Esophagus muscularis mucosa (tissue), 4 donors: ENCODE data around the gene CSN1S1. TPM values are rescaled to one million over a fixed set of nuclear protein-coding genes. Genes with fewer than 3 reads are reported as not detected.
"Not testable (repeated sequence)": the region's sequence is repeated elsewhere in the genome, so short reads cannot be mapped to it uniquely, and the experiment has no call there.

Source experiments
- DNase-seq: peaks from one replicate; pipeline ENCODE4 v3.0.0-alpha.2; 2017; ENCODE audit errors: extremely low spot score
- H3K27ac ChIP-seq, 4 donors: fragments of 200-600 bp; sonication (generic); replicated peaks in 1 of 4; 1 replicate in 3 of 4; 2 replicates in 1 of 4; pipeline ENCODE4 v1.5.1; 2016 to 2019; ENCODE audit warnings: mild to moderate bottlenecking in 1 of 4
- H3K27me3 ChIP-seq, 4 donors: fragments of 200-600 bp; sonication (generic); one replicate each; pipeline versions ENCODE4 v1.5.1 to v1.6.0; 2016 to 2019
- H3K36me3 ChIP-seq, 4 donors: fragments of 200-600 bp; sonication (generic); one replicate each; pipeline ENCODE4 v1.5.1; 2016 to 2019
- H3K4me1 ChIP-seq, 4 donors: fragments of 200-600 bp; sonication (generic); one replicate each; pipeline ENCODE4 v1.5.1; 2016 to 2019
- H3K4me3 ChIP-seq, 4 donors: fragments of 200-600 bp; sonication (generic); 1 replicate in 2 of 4; 2 replicates in 2 of 4; pipeline ENCODE4 v1.5.1; 2016 to 2019; ENCODE audit warnings: mild to moderate bottlenecking in 4 of 4, moderate library complexity in 1 of 4
- H3K9me3 ChIP-seq, 4 donors: fragments of 200-600 bp; sonication (generic); 1 replicate in 3 of 4; 2 replicates in 1 of 4; pipeline ENCODE4 v1.5.1; 2016 to 2019
- EP300 ChIP-seq: sonication (generic); formaldehyde crosslinking; IDR thresholded peaks from one replicate; pipeline ENCODE4 v1.6.1; 2017; ENCODE audit warnings: antibody characterized with exemption
- POLR2A ChIP-seq: fragments of 450-650 bp; IDR thresholded peaks from one replicate; pipeline ENCODE4 v1.6.1; 2017; ENCODE audit warnings: antibody characterized with exemption, moderate library complexity, mild to moderate bottlenecking, low read depth
- POLR2AphosphoS5 ChIP-seq, 2 donors: sonication (generic); formaldehyde crosslinking; IDR thresholded peaks; one replicate each; pipeline ENCODE4 v1.6.1; 2017; ENCODE audit warnings: antibody characterized with exemption in 2 of 2
- WGBS: methylation state at CpG from one replicate; pipeline ENCODE4 v1.1.5; 2018; 5-methylcytosine and 5-hydroxymethylcytosine counted together
- intact Hi-C: fragments of 100-400 bp; cut with DNase I; formaldehyde crosslinking; loops from one replicate; pipeline ENCODE4 v1.15.1; 2023
- total RNA-seq, 4 donors: library from RNA; depleted of rRNA; stranded (reverse); fragments of >200 nt; gene quantifications; one replicate each; pipeline versions ENCODE4 v1.1.0 to v1.2.1, GENCODE V29; 2016
- TF ChIP-seq, protein P1 (sequence below), 3 experiments: fragments of 200-600 bp in 2 of 3; fragments of 450-650 bp in 1 of 3; sonication (generic) in 2 of 3; IDR thresholded peaks; one replicate each; pipeline ENCODE4 v1.5.1; 2017 to 2019; ENCODE audit warnings: antibody characterized with exemption in 3 of 3, mild to moderate bottlenecking in 2 of 3, moderate library complexity in 1 of 3

Gene CSN1S1
- total RNA-seq, 4 donors from 2014 or later, result not detected

DNA sequence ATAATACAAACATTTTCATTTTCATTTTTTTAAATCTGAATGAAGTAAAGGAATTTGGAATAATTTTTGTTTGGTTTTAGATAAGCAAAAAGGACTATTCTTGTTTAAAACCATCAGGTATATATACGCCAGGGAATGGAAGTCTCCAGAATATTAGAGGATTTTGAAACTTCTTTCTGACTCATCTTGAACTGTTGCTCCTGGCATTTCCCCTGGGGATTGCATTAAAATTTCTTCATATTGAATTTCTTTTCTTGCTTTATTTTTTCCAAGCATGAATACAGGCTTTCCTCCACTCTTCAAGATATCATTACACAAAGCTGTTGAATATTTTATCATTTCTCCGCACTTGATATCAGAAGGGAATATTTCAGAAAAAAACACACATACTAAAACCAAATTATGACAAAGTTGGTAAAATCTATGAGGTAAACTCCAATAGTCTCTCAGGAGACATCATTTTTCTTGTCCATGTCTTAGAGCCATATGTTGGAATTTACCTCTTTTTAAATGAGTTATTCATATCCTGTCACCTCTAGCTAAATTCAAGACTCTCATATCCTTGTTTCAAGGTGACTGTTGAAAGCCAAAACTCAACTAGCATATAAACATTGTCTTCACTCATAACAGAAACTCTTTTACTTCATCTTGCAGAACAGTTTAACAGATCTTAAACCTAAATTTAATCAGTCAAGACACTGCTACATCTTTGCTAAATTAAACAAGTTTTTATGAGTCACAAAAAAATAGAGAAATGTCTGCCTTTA lies 20.7 kb upstream of the CSN1S1 start:
- Histone ChIP-seq H3K4me3 (no peak overlapping the region), H3K27ac (no peak overlapping the region), H3K9me3 (no peaks in the 10 kb centered on the region), H3K36me3 (no peaks in the 10 kb centered on the region), H3K27me3 (no peaks in the 10 kb centered on the region), H3K4me1 (no peaks in the 10 kb centered on the region)
- no peak for TF ChIP-seq POLR2A
- TF ChIP-seq, protein P1, sequence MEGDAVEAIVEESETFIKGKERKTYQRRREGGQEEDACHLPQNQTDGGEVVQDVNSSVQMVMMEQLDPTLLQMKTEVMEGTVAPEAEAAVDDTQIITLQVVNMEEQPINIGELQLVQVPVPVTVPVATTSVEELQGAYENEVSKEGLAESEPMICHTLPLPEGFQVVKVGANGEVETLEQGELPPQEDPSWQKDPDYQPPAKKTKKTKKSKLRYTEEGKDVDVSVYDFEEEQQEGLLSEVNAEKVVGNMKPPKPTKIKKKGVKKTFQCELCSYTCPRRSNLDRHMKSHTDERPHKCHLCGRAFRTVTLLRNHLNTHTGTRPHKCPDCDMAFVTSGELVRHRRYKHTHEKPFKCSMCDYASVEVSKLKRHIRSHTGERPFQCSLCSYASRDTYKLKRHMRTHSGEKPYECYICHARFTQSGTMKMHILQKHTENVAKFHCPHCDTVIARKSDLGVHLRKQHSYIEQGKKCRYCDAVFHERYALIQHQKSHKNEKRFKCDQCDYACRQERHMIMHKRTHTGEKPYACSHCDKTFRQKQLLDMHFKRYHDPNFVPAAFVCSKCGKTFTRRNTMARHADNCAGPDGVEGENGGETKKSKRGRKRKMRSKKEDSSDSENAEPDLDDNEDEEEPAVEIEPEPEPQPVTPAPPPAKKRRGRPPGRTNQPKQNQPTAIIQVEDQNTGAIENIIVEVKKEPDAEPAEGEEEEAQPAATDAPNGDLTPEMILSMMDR (IDR thresholded peaks at IDR 0.05), result no peak
- no peak for TF ChIP-seq EP300
- no peak for TF ChIP-seq POLR2AphosphoS5 (IDR thresholded peaks at IDR 0.05)
- 71% methylated on average over 2 of the region's 2 CpGs for WGBS
- DNase-seq, result no peak
- intact Hi-C loops, result no loop called here

DNA sequence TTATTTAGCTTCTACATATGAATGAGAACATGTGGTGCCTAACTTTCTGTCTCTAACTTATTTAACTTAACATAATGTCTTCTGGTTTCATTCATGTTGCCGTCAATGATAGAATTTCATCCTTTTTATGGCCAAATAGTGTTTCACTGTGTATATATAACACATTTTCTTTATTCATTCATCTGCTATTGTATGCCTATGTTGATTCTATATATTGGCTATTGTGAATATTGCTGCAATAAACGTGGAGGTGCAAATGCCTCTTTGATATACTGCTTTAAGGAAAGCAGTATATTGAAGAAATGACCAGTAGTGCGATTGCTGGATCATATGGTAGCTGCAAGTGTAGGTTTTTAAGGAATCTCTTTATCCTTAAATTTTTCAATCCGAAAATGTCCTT lies 10.0 kb upstream of the CSN1S1 start:
- no peak for TF ChIP-seq EP300
- TF ChIP-seq POLR2A, result no peak
- no peak for TF ChIP-seq POLR2AphosphoS5 (IDR thresholded peaks at IDR 0.05)
- TF ChIP-seq, protein P1 (IDR thresholded peaks at IDR 0.05), result no peak
- Histone ChIP-seq H3K9me3 (no peaks in the 10 kb centered on the region), H3K27me3 (no peaks in the 10 kb centered on the region), H3K36me3 (no peaks in the 10 kb centered on the region), H3K4me3 (no peak overlapping the region), H3K4me1 (no peaks in the 10 kb centered on the region), H3K27ac (no peak overlapping the region)
- no peak for DNase-seq
- intact Hi-C loops, result no loop called here
- WGBS, result 45% methylated on average over 4 of the region's 4 CpGs

DNA sequence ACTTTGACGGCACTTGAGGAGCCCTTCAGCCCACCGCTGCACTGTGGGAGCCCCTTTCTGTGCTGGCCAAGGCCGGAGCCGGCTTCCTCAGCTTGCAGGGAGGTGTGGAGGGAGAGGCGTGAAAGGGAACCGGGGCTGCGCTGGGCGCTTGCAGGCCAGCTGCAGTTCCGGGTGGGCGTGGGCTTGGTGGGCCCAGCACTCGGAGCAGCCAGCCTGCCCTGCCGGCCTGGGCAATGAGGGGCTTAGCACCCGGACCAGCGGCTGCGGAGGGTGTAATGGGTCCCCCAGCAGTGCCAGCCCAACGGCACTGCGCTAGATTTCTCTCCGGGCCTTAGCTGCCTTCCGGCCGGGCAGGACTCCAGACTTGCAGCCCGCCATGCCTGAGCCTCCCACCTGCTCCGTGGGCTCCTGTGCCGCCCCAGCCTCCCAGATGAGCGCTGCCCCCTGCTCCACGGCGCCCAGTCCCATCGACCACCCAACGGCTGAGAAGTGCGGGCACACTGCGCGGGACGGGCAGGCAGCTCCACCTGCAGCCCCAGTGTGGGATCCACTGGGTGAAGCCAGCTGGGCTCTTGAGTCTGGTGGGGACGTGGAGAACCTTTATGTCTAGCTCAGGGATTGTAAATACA lies 7.0 kb upstream of the CSN1S1 start:
- H3K27me3 ChIP-seq, H3K4me3 ChIP-seq, H3K9me3 ChIP-seq, intact Hi-C loops, DNase-seq, H3K27ac ChIP-seq, H3K36me3 ChIP-seq, H3K4me1 ChIP-seq: not testable (repeated sequence)
- WGBS, result 80% methylated on average over 5 of the region's 33 CpGs

DNA sequence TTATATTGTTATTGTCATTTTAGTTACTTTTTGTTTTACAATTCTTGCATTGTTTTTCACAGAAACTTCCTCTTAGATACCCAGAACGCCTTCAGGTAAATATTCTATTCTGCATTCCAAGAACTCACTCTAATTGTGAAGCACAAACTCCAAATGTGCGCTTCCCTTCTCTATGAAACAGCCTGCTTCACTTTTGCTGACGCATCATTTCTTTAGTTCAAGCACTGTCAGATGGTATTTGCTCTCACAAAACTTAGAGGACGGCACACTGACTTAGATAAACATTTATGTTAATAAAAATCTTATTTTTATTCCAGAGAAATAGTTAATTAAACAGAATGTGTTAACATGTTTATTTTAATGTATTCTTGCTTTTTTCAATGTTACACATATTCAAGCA lies 3.3 kb downstream of the CSN1S1 start:
- H3K4me1 ChIP-seq, result no peaks in the 10 kb centered on the region
- TF ChIP-seq POLR2A (no peak), POLR2AphosphoS5 (IDR thresholded peaks at IDR 0.05) (no peak), EP300 (no peak)
- TF ChIP-seq, protein P1 (IDR thresholded peaks at IDR 0.05), result no peak
- no peak overlapping the region for H3K27ac ChIP-seq
- no peaks in the 10 kb centered on the region for H3K36me3 ChIP-seq
- intact Hi-C loops, result no loop called here
- no peaks in the 10 kb centered on the region for H3K27me3 ChIP-seq
- H3K4me3 ChIP-seq, result no peak overlapping the region
- DNase-seq, result no peak
- no peaks in the 10 kb centered on the region for H3K9me3 ChIP-seq
- WGBS, result 46% methylated on average over 4 of the region's 4 CpGs

DNA sequence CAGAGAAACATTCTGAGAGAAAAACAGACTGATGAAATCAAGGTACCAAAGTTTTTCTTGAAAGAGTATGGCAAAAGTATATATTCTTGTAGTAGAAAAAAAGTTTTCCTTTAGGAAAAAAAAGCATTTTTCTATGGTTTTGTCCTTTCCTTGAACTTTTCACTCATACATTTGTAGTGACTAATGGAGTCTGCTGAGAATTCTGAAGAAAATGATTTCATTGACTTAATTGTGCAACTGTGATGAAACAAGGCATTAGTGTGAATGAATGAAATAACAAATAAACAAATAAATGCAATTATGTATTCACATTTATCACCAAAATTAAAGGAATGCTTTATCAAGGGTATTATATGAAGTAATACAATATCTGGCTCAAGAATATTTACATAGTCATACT lies 5.7 kb downstream of the CSN1S1 start:
- Histone ChIP-seq H3K27ac (no peak overlapping the region), H3K4me1 (no peaks in the 10 kb centered on the region), H3K9me3 (no peaks in the 10 kb centered on the region), H3K27me3 (no peaks in the 10 kb centered on the region), H3K36me3 (no peaks in the 10 kb centered on the region), H3K4me3 (no peak overlapping the region)
- TF ChIP-seq POLR2AphosphoS5 (IDR thresholded peaks at IDR 0.05) (no peak), EP300 (no peak), POLR2A (no peak)
- TF ChIP-seq, protein P1 (IDR thresholded peaks at IDR 0.05), result no peak
- DNase-seq, result no peak
- intact Hi-C loops, result no loop called here
